ENCODE data around the gene ATP6V1C2. TPM values are rescaled to one million over a fixed set of nuclear protein-coding genes. Genes with fewer than 3 reads are reported as not detected.

Gene ATP6V1C2
- total and polyA plus RNA-seq, 2 donors (not counting 3 experiments of a cell fraction or from before 2014, with no cell fraction given), result 0.03 to 0.13 TPM

- peak; percentile 50 for DNase-seq (ENCODE audit: low read depth, low spot score)
- H3K9me3 ChIP-seq (replicated peaks; ENCODE audit: control insufficient read depth, insufficient read depth, low read length), result no peaks in the 10 kb centered on the region
- intact Hi-C loops (cut with micrococcal nuclease) (loop anchor here (5.0 kb wide), 1 partner anchor 528 kb away; the partner anchor contains the start of gene ROCK2), dilution Hi-C loops (cut with MboI; ENCODE audit: extremely low pct_ligation_motif_present, low sequenced_read_pairs) (no loop called here)
- peaks cover 28% of the 10 kb centered on the region for H3K79me2 ChIP-seq (ENCODE audit: control insufficient read depth, insufficient read depth, low read length)
- no peaks in the 10 kb centered on the region for H3K36me3 ChIP-seq (ENCODE audit: control insufficient read depth in 2 of 2, extremely low read depth in 1 of 2, insufficient read depth in 2 of 2, low read length in 2 of 2)
- TF ChIP-seq FOS (IDR thresholded peaks at IDR 0.05; ENCODE audit: borderline replicate concordance, insufficient read depth, low read length), result no peak
- no peak for TF ChIP-seq JUN (IDR thresholded peaks at IDR 0.05; ENCODE audit: borderline replicate concordance, insufficient read depth, insufficient read length, low read depth)
- no peak for TF ChIP-seq POLR2A (IDR thresholded peaks at IDR 0.05; ENCODE audit: low read depth, low read length)
- no peak for TF ChIP-seq EZH2 (IDR thresholded peaks at IDR 0.05; ENCODE audit: borderline replicate concordance, low read depth, low read length, severe bottlenecking)
- TF ChIP-seq MYC (IDR thresholded peaks at IDR 0.05; ENCODE audit: low read depth, low read length), result no peak
- TF ChIP-seq GATA2 (IDR thresholded peaks at IDR 0.05; ENCODE audit: insufficient read depth, insufficient read length, low read depth, low read length), result no peak
- TF ChIP-seq POLR2AphosphoS5 (IDR thresholded peaks at IDR 0.05; ENCODE audit: insufficient read depth, low read depth, low read length), result no peak
- TF ChIP-seq MAX (IDR thresholded peaks at IDR 0.05; ENCODE audit: insufficient read depth, insufficient read length), result no peak
- TF ChIP-seq, protein P1, sequence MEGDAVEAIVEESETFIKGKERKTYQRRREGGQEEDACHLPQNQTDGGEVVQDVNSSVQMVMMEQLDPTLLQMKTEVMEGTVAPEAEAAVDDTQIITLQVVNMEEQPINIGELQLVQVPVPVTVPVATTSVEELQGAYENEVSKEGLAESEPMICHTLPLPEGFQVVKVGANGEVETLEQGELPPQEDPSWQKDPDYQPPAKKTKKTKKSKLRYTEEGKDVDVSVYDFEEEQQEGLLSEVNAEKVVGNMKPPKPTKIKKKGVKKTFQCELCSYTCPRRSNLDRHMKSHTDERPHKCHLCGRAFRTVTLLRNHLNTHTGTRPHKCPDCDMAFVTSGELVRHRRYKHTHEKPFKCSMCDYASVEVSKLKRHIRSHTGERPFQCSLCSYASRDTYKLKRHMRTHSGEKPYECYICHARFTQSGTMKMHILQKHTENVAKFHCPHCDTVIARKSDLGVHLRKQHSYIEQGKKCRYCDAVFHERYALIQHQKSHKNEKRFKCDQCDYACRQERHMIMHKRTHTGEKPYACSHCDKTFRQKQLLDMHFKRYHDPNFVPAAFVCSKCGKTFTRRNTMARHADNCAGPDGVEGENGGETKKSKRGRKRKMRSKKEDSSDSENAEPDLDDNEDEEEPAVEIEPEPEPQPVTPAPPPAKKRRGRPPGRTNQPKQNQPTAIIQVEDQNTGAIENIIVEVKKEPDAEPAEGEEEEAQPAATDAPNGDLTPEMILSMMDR (IDR thresholded peaks at IDR 0.05; ENCODE audit: extremely low read depth in 1 of 2, insufficient read depth in 1 of 2, low read depth in 1 of 2, low read length in 2 of 2), result no peak
- FAIRE-seq, result peak; percentile 75
- H4K20me1 ChIP-seq (replicated peaks; ENCODE audit: control insufficient read depth, extremely low read depth, insufficient read depth, low read length), result no peaks in the 10 kb centered on the region
- H3K4me2 ChIP-seq (ENCODE audit: insufficient read depth, low read length), result no peak overlapping the region
- POLR2A ChIA-PET, result no interaction called here
- no peaks in the 10 kb centered on the region for H3K9me1 ChIP-seq (replicated peaks; ENCODE audit: control insufficient read depth, extremely low read depth, insufficient read depth, low read length)
- peak overlapping the region; percentile 70 for H2AFZ ChIP-seq (ENCODE audit: low read depth, low read length)
- peaks cover 39% of the 10 kb centered on the region for H3K4me1 ChIP-seq (ENCODE audit: control insufficient read depth, extremely low read depth, insufficient read depth, low read length)
- peaks cover 0 to 2% of the 10 kb centered on the region in 2 experiments for H3K27me3 ChIP-seq (ENCODE audit: control insufficient read depth in 2 of 2, insufficient read depth in 2 of 2, low read length in 2 of 2)
- H3K9ac ChIP-seq (replicated peaks; ENCODE audit: extremely low read depth, insufficient read depth, low read length), result no peak overlapping the region
- peak overlapping the region; percentile 5 for H3K27ac ChIP-seq (ENCODE audit: insufficient read depth, low read depth, low read length)
- BruUV-seq (replicated peaks), result no TSS peak
- CTCF ChIA-PET, result interaction anchor here (1.2 to 4.0 kb wide), 3 partner anchors 18 to 770 kb away, joined by 3 to 38 read pairs (median 4); no protein-coding TSS in a partner anchor
- no peak overlapping the region for H3K4me3 ChIP-seq (replicated peaks in 1 of 3; ENCODE audit: insufficient read depth in 1 of 3, low read depth in 1 of 3, low read length in 3 of 3)
These were observed 93.3 kb downstream of the ATP6V1C2 start for GRCh38 chr2:10814571-10815331.

All from endothelial cell of umbilical vein (primary cell).